ENCODE measurements around the gene LRRC46.

LRRC46 gene

GRCh38 chr17:47877368-47878034 is 46.0 kb downstream of the LRRC46 start:
- DNase-seq (ENCODE audit: low read depth): no peak

DNA sequence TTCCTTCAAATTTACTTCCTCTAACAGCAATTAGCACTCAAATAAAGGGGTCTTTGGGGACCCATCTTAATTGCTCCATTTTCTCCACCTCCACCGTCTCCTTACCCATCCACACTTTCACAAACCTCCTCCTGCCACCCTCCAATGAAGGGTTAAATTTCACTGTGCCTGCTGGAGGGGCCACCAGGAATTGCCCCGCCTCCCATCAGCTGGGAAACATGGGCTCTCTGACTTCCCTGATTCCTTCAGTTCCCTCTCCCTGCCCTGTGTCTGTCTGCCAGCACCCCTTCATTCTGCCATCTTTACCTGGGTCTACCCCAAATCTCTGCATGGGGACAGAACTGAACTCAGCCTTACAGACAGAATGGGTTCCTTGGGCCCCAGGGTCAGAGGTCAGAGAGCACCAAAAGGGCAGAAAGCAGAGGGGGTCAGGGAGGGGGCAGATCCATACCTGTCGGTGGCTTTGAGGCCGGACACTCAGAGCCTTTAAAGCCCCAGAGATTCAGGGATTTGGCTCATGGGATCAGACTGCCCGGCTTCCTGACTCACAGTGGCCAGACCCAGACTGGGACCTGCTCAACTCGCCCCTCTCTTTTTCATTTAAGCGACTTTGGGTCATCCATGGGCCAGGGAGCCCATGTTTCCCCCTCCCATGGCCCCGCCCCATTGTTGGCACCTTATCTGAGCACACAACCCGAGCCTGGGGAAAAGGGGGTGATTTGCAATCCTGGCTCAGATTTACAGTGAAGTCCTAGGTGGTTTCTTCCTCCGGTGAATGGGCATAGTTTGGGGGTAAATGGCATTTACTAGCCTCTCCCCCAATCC is 46.9 kb downstream of the LRRC46 start:
- no peak for DNase-seq (ENCODE audit: low read depth)

GRCh38 chr17:47879028-47879585 is 47.6 kb downstream of the LRRC46 start:
- no peak for DNase-seq (ENCODE audit: low read depth)

DNA sequence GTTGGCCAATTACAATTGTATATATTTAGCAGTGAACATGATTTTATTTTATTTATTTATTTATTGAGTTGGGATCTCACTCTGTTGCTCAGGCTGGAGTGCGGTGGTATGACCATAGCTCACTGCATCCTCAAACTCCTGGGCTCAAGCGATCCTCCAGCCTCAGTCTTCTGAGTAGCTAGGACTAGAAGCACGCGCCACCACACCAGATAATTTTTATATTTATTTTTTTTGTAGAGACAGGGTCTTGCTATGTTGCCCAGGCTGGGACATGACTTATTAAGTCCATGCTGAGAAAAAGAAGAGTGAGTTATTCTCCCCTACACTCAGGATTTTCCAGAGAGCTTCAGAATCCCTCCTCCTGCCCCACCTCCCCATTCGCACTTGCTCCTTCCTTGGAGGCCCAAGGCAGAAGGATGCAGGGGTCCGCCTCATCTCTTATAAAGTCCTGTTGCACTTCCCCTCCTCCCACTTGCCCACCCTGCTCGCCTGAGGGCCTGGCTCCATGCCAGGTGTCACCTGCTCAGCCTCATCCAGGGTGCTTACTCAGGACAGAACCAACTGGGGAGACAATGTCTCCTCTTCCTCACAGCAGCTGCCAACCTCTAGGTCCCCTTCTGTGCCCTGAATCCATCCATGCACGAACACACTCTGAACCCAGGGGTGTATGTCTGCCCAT is 48.4 kb downstream of the LRRC46 start:
- no peak for DNase-seq (ENCODE audit: low read depth)

DNA sequence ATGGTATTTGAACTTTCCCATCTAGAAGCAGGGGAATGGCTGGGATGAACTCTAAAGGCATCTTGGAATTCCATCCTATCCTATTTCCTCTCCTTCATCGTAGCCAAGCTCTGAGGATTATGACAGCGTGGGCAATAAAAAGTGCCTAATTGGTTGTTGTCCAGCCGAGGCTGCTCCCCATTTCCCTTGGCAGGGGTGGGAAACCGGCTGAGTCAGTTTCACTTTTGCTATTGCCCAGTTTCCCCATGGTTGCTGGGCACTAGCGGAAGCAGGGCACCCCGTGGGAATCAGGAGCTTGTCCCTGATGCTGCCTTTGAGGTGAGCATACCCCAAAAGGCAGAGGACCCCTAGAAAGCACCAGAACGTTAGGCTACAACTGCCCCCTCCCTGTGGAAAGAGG is 50.8 kb downstream of the LRRC46 start:
- DNase-seq (ENCODE audit: low read depth): no peak

- DNase-seq (ENCODE audit: low read depth): no peak
These were observed 51.5 kb downstream of the LRRC46 start for GRCh38 chr17:47882695-47883588.

GRCh38 chr17:47883589-47884426 is 52.3 kb downstream of the LRRC46 start:
- DNase-seq (ENCODE audit: low read depth): no peak

DNA sequence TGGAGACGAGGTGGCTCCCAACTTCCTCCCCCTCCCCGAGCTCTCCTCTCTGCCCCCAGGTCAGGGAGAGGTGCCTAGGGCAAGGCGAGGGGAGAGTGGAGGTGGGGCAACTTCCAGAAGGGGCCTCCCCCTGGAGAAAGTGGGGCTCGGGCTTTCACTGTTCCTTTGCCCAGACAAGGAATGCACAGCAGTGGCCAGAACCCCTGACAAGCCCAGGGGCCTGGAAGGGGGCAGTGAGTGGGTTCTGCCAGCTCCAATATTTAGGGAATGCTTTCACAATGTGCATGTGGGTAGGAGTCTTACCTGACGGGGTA is 52.9 kb downstream of the LRRC46 start:
- no peak for DNase-seq (ENCODE audit: low read depth)

- DNase-seq (ENCODE audit: low read depth): no peak
These were observed 53.6 kb downstream of the LRRC46 start for GRCh38 chr17:47884905-47885730.
